HG03558 (cell line): ENCODE results near the gene CDK2.
A peak's percentile ranks its signal among the peaks of the same experiment; 100 is the strongest.

Source experiments
- ATAC-seq: cut with Tn5 transposase; IDR thresholded peaks from one replicate; pipeline ENCODE4 v1.9.1; 2021; ENCODE audit warnings: moderate number of reproducible peaks; ENCODE audit not compliant: unreplicated experiment; ENCODE audit errors: extremely low read depth

Gene CDK2

GRCh38 chr12:55935738-55936151 is 30.9 kb upstream of the CDK2 start:
- ATAC-seq = no peak

GRCh38 chr12:55937981-55938380 is 28.6 kb upstream of the CDK2 start:
- no peak for ATAC-seq

DNA sequence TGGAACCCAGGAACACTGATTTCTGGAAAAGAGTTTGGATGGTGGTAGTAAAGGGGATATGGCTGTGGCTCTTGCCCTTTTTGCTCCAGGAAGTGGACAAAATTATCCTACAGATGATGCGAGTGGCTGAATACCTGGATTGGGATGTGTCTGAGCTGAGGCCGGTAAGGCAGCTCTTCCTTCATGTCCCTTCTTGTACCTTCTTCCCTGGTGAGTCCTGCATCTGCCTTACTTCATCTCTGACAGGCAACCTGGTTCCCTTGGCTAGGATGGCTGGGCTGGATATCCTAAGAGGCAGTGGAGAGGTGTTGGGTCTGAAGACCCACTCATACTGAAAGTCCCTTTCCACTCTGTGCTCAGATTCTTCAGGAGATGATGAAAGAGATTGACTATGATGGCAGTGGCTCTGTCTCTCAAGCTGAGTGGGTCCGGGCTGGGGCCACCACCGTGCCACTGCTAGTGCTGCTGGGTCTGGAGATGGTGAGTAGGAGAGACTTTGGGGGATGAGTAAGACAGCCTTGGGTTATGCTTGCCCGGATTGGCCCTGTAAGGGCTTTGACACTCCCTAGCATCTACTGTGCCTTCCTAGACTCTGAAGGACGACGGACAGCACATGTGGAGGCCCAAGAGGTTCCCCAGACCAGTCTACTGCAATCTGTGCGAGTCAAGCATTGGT is 27.7 kb upstream of the CDK2 start:
- ATAC-seq = no peak

DNA sequence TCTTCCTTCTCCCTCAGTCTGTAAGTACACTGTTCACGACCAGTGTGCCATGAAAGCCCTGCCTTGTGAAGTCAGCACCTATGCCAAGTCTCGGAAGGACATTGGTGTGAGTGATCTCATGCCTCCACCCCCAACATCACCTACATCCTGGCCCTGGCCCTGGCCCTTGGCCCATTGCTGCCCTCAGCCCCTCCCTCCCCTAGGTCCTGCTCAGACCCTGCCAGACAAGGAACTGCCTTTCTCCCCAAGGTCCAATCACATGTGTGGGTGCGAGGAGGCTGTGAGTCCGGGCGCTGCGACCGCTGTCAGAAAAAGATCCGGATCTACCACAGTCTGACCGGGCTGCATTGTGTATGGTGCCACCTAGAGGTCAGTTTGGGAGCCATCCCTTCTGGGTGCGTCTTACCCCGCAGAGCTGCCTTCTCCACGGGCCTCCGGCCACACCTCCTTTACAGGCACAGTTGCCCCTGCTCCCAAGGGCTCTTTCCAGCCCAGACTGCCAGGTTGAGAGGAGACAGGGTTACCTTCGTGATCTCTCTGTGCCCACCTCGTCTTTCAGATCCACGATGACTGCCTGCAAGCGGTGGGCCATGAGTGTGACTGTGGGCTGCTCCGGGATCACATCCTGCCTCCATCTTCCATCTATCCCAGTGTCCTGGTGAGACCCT is 26.4 kb upstream of the CDK2 start:
- ATAC-seq = no peak

DNA sequence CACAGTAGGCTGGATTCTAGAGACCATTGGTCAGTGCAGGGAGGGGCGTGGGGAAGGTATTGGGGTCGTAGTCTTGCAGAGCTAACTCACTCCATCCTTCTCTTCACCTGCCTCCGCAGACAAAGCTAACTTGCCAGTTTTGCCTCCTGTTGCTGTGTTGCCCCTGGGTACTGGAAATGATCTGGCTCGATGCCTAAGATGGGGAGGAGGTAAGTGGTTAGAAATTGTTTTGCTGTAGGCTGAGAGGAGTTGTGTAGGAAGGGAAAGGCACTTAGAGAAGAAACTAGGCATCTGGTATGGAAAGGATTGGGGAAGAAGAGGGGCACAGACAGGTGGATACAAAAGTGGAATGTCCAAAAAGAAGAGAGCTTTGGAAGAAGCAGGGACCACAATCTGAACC is 24.6 kb upstream of the CDK2 start:
- ATAC-seq = no peak

DNA sequence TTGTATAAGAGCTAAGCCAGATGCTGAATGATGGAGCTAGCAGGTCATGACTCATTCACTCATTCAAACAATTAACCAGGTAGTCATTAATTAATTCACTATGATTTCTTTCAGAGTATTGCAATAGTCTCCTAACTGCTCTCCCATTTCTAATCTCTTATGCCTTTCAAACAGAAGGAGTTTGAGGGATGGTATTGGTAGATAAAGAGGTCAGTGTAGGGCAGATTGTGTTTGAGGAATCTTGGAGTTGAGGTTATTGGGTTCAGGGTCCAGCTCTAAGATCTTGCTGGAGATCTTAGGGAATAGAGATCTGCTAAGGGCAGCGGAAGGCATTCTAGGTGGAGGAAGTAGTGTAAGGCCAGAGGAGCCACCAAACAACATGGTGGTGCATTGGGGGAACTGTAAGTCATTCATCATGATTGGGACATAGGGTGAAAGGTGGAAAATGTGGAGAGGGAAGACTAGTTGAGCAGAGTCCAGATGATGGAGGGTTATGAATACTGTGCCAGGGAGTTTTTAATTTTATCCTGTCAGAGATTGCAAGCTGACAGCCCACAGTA is 24.0 kb upstream of the CDK2 start:
- ATAC-seq = no peak

GRCh38 chr12:55946553-55946952 is 20.1 kb upstream of the CDK2 start:
- ATAC-seq = no peak

GRCh38 chr12:55955344-55955743 is 11.3 kb upstream of the CDK2 start:
- no peak for ATAC-seq

DNA sequence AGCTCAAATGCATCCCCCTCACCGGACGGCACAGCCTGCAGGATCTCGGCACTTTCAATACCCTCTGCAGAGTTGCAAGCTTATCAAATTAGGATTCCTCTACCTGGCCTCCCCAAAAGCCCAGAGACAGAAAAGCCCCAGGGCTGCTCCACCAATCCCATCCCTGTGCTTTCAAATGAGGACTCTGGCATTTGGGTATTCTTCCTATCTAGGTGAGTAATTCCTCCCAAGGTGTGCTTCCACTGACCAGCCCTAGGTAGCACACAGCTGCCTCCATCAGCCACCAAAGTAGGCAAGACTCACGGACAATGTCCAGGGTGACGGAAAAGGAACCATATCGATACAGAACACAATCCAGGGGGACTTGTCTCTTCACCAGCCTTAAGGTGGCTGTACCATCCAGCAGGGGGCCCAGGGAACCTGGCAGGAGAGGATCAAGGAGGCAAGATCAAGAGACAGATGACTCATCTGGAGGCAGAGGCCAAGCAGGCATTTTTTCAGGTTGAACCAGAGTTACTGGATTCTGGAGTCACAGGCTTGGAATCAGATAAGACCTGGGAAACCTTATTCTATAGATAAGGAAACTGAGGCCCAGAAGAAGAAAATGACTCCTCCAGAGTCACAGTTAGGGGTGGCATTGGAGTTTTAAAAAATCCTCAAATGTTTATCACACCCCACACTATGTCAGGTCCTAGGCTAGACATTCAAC is 10.7 kb upstream of the CDK2 start:
- no peak for ATAC-seq

DNA sequence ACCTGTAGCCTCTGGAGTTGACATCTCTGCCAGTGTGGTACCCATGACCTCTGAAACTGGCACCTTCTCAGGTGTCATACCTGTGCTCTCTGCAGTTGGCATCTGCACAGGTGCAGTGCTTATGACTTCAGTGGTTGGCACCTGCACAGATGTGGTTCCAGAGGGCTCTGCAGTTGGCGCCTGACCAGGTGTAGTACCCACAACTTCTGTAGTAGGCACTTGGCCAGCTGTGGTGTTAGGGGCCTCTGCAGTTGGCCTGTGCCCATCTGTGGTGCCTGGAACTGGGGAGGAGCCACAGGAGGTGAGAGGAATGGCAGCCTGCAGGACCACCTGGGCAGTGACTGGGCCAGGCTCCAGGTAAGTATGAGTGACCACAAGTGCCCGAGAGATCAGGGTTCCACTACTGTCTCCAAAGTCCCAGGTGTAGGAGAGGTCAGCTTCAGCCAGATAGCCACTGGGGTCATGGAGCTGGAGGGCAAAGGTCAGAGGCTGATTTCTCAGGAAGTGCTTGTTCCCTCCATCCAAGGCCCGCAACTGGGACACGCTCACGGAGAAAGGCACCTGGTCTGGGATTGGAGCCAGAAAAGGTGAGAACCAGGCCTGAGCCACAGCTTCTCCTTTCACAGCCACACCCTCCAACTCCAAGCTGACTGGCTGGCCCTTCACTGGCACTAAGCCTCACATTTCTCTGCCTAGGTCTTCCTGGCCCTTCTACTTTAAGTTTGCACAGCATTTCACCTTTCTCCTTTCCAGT is 9.3 kb upstream of the CDK2 start:
- ATAC-seq = no peak

DNA sequence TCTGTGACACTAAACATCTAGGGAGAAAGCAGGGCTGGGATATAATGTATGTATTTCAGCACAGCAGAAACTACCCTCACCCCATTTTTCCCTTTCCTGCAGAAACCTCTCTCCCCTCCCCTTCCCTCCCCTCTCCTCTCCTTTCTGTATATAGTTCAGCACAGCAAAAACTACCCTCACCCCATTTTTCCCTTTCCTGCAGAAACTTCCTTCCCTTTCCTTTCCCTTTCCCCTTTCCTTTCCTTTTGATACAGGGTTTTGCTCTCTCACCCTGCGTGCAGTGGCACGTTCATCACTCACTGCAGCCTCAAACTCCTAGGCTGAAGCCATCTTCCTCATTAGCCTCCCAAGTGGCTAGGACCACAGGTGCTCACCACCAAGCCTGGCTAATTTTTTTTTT is 2.9 kb upstream of the CDK2 start:
- no peak for ATAC-seq

GRCh38 chr12:55965240-55965639 is 1.4 kb upstream of the CDK2 start:
- no peak for ATAC-seq

DNA sequence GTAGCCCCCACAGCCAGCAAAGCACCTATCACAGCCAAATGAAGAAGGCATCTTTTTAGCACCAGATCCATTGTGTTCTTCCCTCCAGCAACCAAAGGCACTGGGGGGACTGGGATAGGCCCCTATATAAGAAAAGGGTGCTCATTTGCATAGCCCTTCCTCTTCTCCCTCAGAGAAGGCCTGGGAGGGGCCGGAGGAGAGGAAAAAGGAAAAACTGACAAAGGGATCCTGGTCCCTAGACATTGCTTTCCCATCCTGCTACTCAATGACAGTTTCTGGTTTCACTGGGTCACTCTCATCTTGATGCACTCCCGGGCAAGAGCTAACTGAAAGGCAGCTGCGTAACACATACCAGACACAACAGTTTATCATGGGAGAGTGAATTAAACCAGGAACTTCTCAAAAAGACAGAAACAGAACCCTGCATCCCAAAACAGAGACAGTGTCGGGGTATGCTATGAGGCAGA is 656 bp upstream of the CDK2 start, which contains the start of gene PMEL:
Gene PMEL (minus strand): TSS at position 102 of the 467 bp plus-strand sequence. CDS start 31 bp downstream, at position 71.
- no peak for ATAC-seq

DNA sequence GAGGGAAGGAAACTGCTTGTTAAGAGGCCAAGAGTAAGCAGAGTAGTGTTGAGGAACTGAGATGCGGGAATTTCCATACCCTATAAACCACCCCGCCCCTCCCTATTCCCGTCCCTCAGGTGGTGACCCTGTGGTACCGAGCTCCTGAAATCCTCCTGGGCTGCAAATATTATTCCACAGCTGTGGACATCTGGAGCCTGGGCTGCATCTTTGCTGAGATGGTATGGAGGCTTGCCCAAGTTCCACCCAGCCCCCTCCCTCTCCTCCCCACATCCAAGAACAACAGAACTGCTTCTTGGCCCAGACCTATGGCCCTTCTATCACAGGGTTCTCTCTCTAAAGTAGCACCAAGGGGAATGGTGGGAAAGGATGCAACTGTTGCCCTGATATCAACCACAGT is 2.7 kb downstream of the CDK2 start:
- ATAC-seq = no peak

DNA sequence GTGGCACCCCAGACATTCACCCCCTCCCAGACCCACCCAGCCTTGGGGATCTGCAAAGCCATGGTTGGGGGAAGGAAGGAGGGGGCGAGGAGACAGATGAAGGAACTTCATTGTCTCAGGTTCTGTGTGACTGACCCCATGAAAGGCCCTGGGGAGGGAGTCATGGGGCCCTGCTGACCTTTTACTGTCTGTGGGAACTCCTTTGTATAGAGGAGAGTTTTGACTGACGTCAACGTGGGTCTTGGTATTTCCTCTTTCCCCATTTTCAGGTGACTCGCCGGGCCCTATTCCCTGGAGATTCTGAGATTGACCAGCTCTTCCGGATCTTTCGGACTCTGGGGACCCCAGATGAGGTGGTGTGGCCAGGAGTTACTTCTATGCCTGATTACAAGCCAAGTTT is 4.1 kb downstream of the CDK2 start:
- ATAC-seq = no peak

- no peak for ATAC-seq
Measured at GRCh38 chr12:55972042-55972441, 5.4 kb downstream of the CDK2 start.

DNA sequence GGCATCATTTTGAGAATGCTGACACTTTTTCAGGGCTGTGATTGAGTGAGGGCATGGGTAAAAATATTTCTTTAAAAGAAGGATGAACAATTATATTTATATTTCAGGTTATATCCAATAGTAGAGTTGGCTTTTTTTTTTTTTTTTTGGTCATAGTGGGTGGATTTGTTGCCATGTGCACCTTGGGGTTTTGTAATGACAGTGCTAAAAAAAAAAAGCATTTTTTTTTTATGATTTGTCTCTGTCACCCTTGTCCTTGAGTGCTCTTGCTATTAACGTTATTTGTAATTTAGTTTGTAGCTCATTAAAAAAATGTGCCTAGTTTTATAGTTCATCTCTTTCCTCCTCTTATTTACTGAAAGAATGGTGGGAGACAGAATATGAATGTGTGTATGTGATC is 5.8 kb downstream of the CDK2 start:
- ATAC-seq = no peak

DNA sequence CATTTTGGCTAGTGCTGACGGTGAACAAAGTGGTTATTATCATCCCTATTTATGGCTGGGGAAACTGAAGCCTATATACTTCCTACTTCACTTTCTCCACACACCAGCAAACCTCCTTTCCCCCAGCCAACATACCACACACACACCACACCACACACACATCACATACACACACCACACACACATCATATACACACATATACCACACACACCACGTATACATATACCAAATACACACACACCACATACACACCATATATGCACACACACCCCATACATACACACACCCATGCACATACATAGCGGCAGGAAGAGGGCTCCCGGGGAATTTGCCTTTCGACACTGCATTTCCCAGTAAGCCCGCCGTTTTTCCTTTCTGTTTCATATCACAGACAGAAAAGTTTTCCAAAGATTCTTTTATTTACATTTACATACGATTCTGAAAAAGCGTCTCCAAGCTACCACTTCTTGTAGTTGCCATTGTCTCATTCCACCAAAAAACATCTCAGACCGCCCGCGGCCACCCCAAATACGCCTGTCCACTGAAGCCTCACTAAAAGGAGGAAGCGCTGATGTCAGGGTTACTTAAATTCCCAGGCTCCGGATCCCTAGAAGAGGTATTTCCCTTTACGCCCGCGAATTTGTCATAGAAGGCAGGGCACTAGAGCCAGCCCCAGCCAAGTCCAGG is 6.4 kb downstream of the CDK2 start:
- no peak for ATAC-seq

GRCh38 chr12:55973599-55974307 is 7.1 kb downstream of the CDK2 start, which contains the start of gene RAB5B:
TSS of gene RAB5B (plus strand) at chr12:55974078. CDS start at chr12:55986961, 12,883 bp downstream.
- ATAC-seq = peak; percentile 79
